B cell (primary cell): ENCODE measurements around the gene FAM114A2. TPM values are rescaled to one million over a fixed set of nuclear protein-coding genes. Genes with fewer than 3 reads are reported as not detected.

Experiments used
- ATAC-seq: fragments of 200-7000 bp; cut with Tn5 transposase; one replicate; pipeline ENCODE4 v1.10.0; 2021; ENCODE audit warnings: low read depth, mild to moderate bottlenecking, moderate number of reproducible peaks, moderate library complexity
- CTCF ChIA-PET: fragments of 350-600 bp; sonication (Branson Sonifier 250); formaldehyde crosslinking; loops from one replicate; lab custom pipeline; 2021; ENCODE audit warnings: antibody characterized with exemption, inconsistent platforms; lab: Charles Lee
- POLR2A ChIA-PET: fragments of 350-600 bp; sonication (Branson Sonifier 250); formaldehyde crosslinking; loops from one replicate; lab custom pipeline; 2021; ENCODE audit warnings: antibody characterized with exemption; lab: Charles Lee
- DNase-seq: peaks from one replicate; pipeline ENCODE4 v3.0.0; 2013
- H2AFZ ChIP-seq: 2 replicates; pipeline ENCODE4 v1.6.1; 2012; ENCODE audit warnings: mild to moderate bottlenecking, low read depth, low read length; ENCODE audit not compliant: insufficient read depth, poor library complexity, severe bottlenecking
- H3K27ac ChIP-seq, 2 donors: 1 replicate in 1 of 2; 2 replicates in 1 of 2; pipeline ENCODE4 v1.5.1; 2012 to 2013; ENCODE audit warnings: low read length in 2 of 2, mild to moderate bottlenecking in 2 of 2, moderate library complexity in 1 of 2
- H3K27me3 ChIP-seq, 4 experiments: fragments of 200-600 bp in 1 of 4; sonication (generic) in 1 of 4; replicated peaks in 1 of 4; 1 replicate in 2 of 4; 2 replicates in 2 of 4; pipeline versions ENCODE4 v1.6.1 to v1.7.0; 2013 to 2016; ENCODE audit warnings: low read length in 3 of 4, mild to moderate bottlenecking in 2 of 4, mixed read lengths in 1 of 4, moderate library complexity in 1 of 4; ENCODE audit not compliant: insufficient read depth in 4 of 4, control insufficient read depth in 3 of 4; ENCODE audit errors: control extremely low read depth in 1 of 4
- H3K36me3 ChIP-seq, 2 experiments: replicated peaks in 1 of 2; 1 replicate in 1 of 2; 2 replicates in 1 of 2; pipeline versions ENCODE4 v1.6.1 to v1.7.1; 2013; ENCODE audit warnings: low read length in 1 of 2; ENCODE audit not compliant: insufficient read depth in 2 of 2, control insufficient read depth in 1 of 2; ENCODE audit errors: control extremely low read depth in 1 of 2, extremely low read depth in 1 of 2
- H3K4me1 ChIP-seq, 2 donors: fragments of 200-600 bp in 1 of 2; sonication (generic) in 1 of 2; 1 replicate in 1 of 2; 2 replicates in 1 of 2; pipeline versions ENCODE4 v1.5.1 to v1.6.1; 2013 to 2017; ENCODE audit warnings: low read length in 2 of 2; ENCODE audit not compliant: control insufficient read depth in 2 of 2, insufficient read depth in 2 of 2
- H3K4me2 ChIP-seq: replicated peaks from 2 replicates; pipeline ENCODE3; 2012; ENCODE audit warnings: mild to moderate bottlenecking, low read depth, low read length; ENCODE audit not compliant: poor library complexity, severe bottlenecking
- H3K4me3 ChIP-seq, 5 experiments: fragments of 200-600 bp in 1 of 5; sonication (generic) in 1 of 5; 1 replicate in 3 of 5; 2 replicates in 2 of 5; pipeline versions ENCODE4 v1.5.1 to v1.7.0; 2011 to 2016; ENCODE audit warnings: low read length in 4 of 5, mild to moderate bottlenecking in 4 of 5, low read depth in 2 of 5, control low read depth in 1 of 5, moderate library complexity in 1 of 5; ENCODE audit not compliant: insufficient read depth in 1 of 5; ENCODE audit errors: control extremely low read depth in 1 of 5, extremely low read depth in 1 of 5
- H3K79me2 ChIP-seq: fragments of 200-600 bp; sonication (generic); one replicate; pipeline ENCODE4 v1.6.0; 2016; ENCODE audit warnings: low read length; ENCODE audit not compliant: control insufficient read depth, insufficient read depth
- H3K9ac ChIP-seq: fragments of 200-600 bp; sonication (generic); 2 replicates; pipeline ENCODE4 v1.6.1; 2017; ENCODE audit warnings: mild to moderate bottlenecking, low read length, moderate library complexity
- H3K9me3 ChIP-seq, 3 donors: one replicate each; pipeline versions ENCODE4 v1.6.1 to v1.7.1; 2013; ENCODE audit warnings: low read length in 2 of 3; ENCODE audit not compliant: control insufficient read depth in 2 of 3, insufficient read depth in 1 of 3; ENCODE audit errors: control extremely low read depth in 1 of 3
- H4K20me1 ChIP-seq: 2 replicates; pipeline ENCODE4 v1.6.0; 2012; ENCODE audit warnings: mild to moderate bottlenecking, low read length; ENCODE audit not compliant: insufficient read depth, control insufficient read depth, poor library complexity, severe bottlenecking
- H3K27ac Mint-ChIP-seq: one replicate; pipeline ENCODE4 v1.8.0; 2021; ENCODE audit warnings: mixed read lengths
- H3K27me3 Mint-ChIP-seq: one replicate; pipeline ENCODE4 v1.8.0; 2021; ENCODE audit warnings: mixed read lengths
- H3K4me1 Mint-ChIP-seq: one replicate; pipeline ENCODE4 v1.8.0; 2021; ENCODE audit warnings: mixed read lengths
- H3K4me3 Mint-ChIP-seq: one replicate; pipeline ENCODE4 v1.8.0; 2021; ENCODE audit warnings: mixed read lengths
- H3K9me3 Mint-ChIP-seq: one replicate; pipeline ENCODE4 v1.8.0; 2022; ENCODE audit warnings: mixed read lengths; ENCODE audit not compliant: insufficient read depth
- EZH2 ChIP-seq: IDR thresholded peaks from 2 replicates; pipeline ENCODE4 v1.6.1; 2012; ENCODE audit warnings: borderline replicate concordance, low read depth, mild to moderate bottlenecking, moderate library complexity, low read length; ENCODE audit not compliant: insufficient read depth, poor library complexity, severe bottlenecking
- WGBS: methylation state at CpG from one replicate; pipeline ENCODE4 v1.1.5; 2013; ENCODE audit warnings: missing lambda C conversion rate; ENCODE audit not compliant: insufficient coverage; 5-methylcytosine and 5-hydroxymethylcytosine counted together
- intact Hi-C: fragments of 100-400 bp; cut with micrococcal nuclease; formaldehyde crosslinking; loops from one replicate; pipeline ENCODE4 v1.10.0; 2022
- polyA minus RNA-seq: library from RNA; depleted of rRNA, polyadenylated mRNA; stranded (reverse); fragments of >200 nt; gene quantifications from 2 replicates; pipeline ENCODE4 v1.2.3, GENCODE V29; 2012
- polyA plus RNA-seq: library from polyadenylated mRNA; depleted of rRNA; stranded (reverse); fragments of >200 nt; gene quantifications from 2 replicates; pipeline ENCODE4 v1.2.3, GENCODE V29; 2012
- total RNA-seq, 2 donors: library from RNA; stranded (reverse); fragments of 120-200 nt in 1 of 2; gene quantifications; 1 replicate in 1 of 2; 2 replicates in 1 of 2; pipeline versions ENCODE4 v1.2.3 to v1.2.4, GENCODE V29; 2013 to 2022
- TF ChIP-seq, protein P1 (sequence below): fragments of 200-600 bp; IDR thresholded peaks from one replicate; pipeline ENCODE4 v1.8.0; 2022; ENCODE audit warnings: antibody characterized with exemption, mild to moderate bottlenecking

FAM114A2 gene
- total RNA-seq (34.2 and 36.2 TPM in 2 replicates), polyA plus RNA-seq (6.0 and 10.4 TPM in 2 replicates), polyA minus RNA-seq (17.2 and 18.9 TPM in 2 replicates)
- 35.6 TPM for total RNA-seq (2013)

DNA sequence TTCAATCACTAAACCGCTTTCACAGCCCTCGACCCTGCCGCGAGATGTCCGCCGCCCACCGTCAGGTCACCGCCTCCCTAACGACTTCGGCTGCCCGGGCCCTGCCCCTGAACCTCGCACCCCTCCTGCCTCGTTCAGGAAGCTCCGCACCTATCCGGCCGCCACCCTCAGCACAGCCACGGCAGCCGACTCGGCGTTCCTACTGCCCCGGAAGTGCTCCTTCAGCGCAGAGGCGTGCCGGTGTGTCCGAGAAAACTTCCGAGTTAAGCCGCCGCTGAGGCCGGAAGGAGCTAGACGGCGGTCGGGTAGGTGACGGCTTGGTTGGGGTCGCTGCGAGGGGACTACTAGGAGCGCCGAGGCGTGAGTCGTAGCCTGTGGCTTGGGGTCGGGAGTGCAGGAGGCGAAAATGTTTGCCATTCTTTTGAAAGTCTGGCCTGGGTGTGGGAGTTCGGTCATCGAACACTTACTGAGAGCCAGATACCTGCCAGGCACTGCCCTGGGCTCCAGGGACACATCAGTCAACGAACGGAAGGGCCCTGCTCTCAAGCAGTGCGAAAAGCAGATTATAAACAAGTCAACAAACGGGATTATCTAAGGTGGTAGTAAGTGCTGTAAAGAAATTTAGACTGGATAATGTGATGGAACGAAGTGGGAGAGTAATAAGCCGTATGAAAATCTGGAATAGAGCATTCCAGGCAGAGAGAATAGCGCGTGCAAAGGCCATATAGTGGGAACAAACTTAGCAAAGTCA lies at the start of gene FAM114A2, which contains the start of gene MFAP3:
TSS of gene FAM114A2 (minus strand) at position 204 of the 751 bp plus-strand sequence. CDS start 3,957 bp downstream, outside the sequence.
TSS of gene MFAP3 (plus strand) at position 261 of the 751 bp plus-strand sequence. CDS start 10,756 bp downstream, outside the sequence.
- 2% methylated on average over 51 of the region's 51 CpGs for WGBS
- Mint-ChIP-seq H3K27ac (peak within 1 kb of the TSS; percentile 99), H3K4me1 (peaks cover 46% of the 10 kb centered on the region), H3K9me3 (no peaks in the 10 kb centered on the region), H3K27me3 (no peaks in the 10 kb centered on the region), H3K4me3 (peak within 1 kb of the TSS; percentile 99)
- peak within 1 kb of the TSS; percentile 92 for H3K4me2 ChIP-seq
- no peaks in the 10 kb centered on the region for H4K20me1 ChIP-seq
- ATAC-seq (peak; percentile 98), DNase-seq (peak; percentile 90)
- H3K9ac ChIP-seq = peak within 1 kb of the TSS; percentile 90
- H3K79me2 ChIP-seq = peaks cover 25% of the 10 kb centered on the region
- intact Hi-C loops = loop anchor here (1.0 to 10.0 kb wide), 4 partner anchors 151 to 896 kb away; partner anchors contain the start of genes GALNT10, GEMIN5, LARP1 and SAP30L
- H3K27ac ChIP-seq = peak within 1 kb of the TSS; percentile 88 to 90
- peaks cover 13 to 16% of the 10 kb centered on the region in 2 donors for H3K4me1 ChIP-seq
- H3K4me3 ChIP-seq = peak within 1 kb of the TSS; percentile 77 to 94 (median 86)
- no peaks in the 10 kb centered on the region for H3K9me3 ChIP-seq
- peak within 1 kb of the TSS; percentile 91 for H2AFZ ChIP-seq
- no peaks in the 10 kb centered on the region for H3K27me3 ChIP-seq
- peaks cover 0 to 3% of the 10 kb centered on the region in 2 experiments for H3K36me3 ChIP-seq
- ChIA-PET POLR2A (interaction anchor here (0.7 to 1.8 kb wide), 6 partner anchors 12 to 899 kb away, joined by 3 to 9 read pairs (median 3); partner anchors contain the start of genes CNOT8, GALNT10 and GEMIN5), CTCF (interaction anchor here (1.1 to 2.0 kb wide), 2 partner anchors 10 to 152 kb away, joined by 3 to 5 read pairs; partner anchors contain the start of gene GALNT10)
- no peak for TF ChIP-seq EZH2
- TF ChIP-seq, protein P1, sequence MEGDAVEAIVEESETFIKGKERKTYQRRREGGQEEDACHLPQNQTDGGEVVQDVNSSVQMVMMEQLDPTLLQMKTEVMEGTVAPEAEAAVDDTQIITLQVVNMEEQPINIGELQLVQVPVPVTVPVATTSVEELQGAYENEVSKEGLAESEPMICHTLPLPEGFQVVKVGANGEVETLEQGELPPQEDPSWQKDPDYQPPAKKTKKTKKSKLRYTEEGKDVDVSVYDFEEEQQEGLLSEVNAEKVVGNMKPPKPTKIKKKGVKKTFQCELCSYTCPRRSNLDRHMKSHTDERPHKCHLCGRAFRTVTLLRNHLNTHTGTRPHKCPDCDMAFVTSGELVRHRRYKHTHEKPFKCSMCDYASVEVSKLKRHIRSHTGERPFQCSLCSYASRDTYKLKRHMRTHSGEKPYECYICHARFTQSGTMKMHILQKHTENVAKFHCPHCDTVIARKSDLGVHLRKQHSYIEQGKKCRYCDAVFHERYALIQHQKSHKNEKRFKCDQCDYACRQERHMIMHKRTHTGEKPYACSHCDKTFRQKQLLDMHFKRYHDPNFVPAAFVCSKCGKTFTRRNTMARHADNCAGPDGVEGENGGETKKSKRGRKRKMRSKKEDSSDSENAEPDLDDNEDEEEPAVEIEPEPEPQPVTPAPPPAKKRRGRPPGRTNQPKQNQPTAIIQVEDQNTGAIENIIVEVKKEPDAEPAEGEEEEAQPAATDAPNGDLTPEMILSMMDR = no peak
